ENCODE results near the gene GSG1L.
A peak's percentile ranks its signal among the peaks of the same experiment; 100 is the strongest.

GSG1L gene

DNA sequence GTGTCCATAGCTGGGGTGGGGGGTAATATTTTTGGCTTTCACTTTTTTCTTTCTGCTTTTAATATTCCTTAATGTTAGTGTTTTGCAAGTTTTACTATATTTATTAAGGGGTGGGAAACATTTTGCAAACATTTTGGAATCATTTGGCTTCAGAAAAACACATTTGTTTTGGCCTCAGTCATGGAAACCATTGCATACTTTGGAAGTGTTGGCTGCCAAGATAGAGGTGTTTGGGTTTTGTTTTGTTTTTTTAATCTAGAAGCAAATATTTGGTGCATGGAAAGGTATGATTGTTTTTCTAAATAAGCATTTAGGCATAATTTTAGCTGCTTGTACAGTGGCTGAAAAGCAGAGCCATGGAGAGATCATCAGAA, 270.3 kb downstream of the GSG1L start:
- TF ChIP-seq, protein P1, sequence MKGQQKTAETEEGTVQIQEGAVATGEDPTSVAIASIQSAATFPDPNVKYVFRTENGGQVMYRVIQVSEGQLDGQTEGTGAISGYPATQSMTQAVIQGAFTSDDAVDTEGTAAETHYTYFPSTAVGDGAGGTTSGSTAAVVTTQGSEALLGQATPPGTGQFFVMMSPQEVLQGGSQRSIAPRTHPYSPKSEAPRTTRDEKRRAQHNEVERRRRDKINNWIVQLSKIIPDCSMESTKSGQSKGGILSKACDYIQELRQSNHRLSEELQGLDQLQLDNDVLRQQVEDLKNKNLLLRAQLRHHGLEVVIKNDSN (IDR thresholded peaks at IDR 0.05) = no peak

DNA sequence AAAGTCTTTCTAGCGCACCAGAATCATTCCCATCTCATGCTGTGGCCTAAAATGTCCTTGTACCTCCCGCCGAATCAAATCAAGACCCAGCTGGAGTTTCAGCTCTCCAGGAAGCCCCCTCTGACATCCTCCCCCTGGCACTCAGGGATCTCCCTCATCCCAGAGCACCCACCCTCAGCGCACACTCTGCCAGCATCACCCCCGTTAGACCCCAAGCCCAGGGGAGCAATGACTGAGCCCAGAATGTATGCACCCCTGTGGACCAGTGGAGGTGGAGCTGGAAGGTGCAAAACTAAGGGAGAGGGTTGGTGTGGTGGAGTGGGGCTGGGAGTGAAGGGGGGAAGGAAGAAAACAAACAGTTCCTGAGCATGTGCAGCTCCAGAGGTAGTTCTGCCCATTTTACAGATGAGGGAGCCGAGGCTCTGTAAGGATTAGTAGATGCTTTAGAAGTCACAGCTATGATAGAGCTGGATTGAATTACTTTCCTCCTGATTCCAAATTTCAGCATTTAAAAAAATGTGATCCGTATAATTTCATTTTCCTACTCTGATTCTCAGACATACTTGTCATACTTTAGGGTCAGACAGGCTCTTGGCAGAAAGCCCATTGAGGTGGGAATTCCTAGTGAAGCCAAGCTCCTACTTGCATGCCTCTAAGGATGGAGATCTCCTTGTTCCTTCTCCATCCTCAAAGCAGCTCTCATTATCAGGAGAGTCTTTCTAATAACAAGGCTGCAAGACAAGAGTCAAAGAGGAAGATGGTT, 270.8 kb downstream of the GSG1L start:
- TF ChIP-seq EGR1 (IDR thresholded peaks at IDR 0.05) (no peak), EP300 (IDR thresholded peaks at IDR 0.05; ENCODE audit: borderline replicate concordance) (no peak), FOXM1 (IDR thresholded peaks at IDR 0.05; ENCODE audit: borderline replicate concordance, low read depth) (no peak), NFIC (IDR thresholded peaks at IDR 0.05) (peak; percentile 66), TCF12 (IDR thresholded peaks at IDR 0.05; ENCODE audit: low read depth) (no peak), YY1 (IDR thresholded peaks at IDR 0.05; ENCODE audit: low read depth) (no peak), TEAD4 (IDR thresholded peaks at IDR 0.05) (peak; percentile 50; the same call in 1 of the 2 replicates)

DNA sequence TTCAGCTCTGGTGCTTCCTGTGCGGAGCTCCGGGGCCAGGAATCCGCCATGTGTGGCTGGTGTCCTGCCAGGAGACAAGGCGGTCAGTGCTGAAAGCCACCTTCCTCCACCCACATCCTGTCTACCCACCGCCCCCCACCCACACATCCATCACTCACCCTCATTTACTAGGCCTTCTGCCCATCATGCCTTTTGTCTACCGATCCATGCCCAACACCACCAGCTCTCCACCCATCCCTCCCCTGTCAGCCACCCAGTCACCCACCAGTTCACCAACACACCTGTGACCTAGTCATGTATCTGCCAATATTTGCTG, 272.2 kb downstream of the GSG1L start:
- TF ChIP-seq EGR1 (IDR thresholded peaks at IDR 0.05) = peak; percentile 68
- peak; percentile 69; the same call in 1 of the 2 replicates for TF ChIP-seq EP300 (IDR thresholded peaks at IDR 0.05; ENCODE audit: borderline replicate concordance)
- TF ChIP-seq NFIC (IDR thresholded peaks at IDR 0.05) = no peak
- no peak for TF ChIP-seq TCF12 (IDR thresholded peaks at IDR 0.05; ENCODE audit: low read depth)
- TF ChIP-seq CEBPB (IDR thresholded peaks at IDR 0.05) = no peak
- TF ChIP-seq YY1 (IDR thresholded peaks at IDR 0.05; ENCODE audit: low read depth) = no peak
- TF ChIP-seq ZBTB7A (IDR thresholded peaks at IDR 0.05; ENCODE audit: low read depth) = no peak
- TF ChIP-seq, protein P2, sequence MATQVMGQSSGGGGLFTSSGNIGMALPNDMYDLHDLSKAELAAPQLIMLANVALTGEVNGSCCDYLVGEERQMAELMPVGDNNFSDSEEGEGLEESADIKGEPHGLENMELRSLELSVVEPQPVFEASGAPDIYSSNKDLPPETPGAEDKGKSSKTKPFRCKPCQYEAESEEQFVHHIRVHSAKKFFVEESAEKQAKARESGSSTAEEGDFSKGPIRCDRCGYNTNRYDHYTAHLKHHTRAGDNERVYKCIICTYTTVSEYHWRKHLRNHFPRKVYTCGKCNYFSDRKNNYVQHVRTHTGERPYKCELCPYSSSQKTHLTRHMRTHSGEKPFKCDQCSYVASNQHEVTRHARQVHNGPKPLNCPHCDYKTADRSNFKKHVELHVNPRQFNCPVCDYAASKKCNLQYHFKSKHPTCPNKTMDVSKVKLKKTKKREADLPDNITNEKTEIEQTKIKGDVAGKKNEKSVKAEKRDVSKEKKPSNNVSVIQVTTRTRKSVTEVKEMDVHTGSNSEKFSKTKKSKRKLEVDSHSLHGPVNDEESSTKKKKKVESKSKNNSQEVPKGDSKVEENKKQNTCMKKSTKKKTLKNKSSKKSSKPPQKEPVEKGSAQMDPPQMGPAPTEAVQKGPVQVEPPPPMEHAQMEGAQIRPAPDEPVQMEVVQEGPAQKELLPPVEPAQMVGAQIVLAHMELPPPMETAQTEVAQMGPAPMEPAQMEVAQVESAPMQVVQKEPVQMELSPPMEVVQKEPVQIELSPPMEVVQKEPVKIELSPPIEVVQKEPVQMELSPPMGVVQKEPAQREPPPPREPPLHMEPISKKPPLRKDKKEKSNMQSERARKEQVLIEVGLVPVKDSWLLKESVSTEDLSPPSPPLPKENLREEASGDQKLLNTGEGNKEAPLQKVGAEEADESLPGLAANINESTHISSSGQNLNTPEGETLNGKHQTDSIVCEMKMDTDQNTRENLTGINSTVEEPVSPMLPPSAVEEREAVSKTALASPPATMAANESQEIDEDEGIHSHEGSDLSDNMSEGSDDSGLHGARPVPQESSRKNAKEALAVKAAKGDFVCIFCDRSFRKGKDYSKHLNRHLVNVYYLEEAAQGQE (IDR thresholded peaks at IDR 0.05; ENCODE audit: low read depth) = no peak

DNA sequence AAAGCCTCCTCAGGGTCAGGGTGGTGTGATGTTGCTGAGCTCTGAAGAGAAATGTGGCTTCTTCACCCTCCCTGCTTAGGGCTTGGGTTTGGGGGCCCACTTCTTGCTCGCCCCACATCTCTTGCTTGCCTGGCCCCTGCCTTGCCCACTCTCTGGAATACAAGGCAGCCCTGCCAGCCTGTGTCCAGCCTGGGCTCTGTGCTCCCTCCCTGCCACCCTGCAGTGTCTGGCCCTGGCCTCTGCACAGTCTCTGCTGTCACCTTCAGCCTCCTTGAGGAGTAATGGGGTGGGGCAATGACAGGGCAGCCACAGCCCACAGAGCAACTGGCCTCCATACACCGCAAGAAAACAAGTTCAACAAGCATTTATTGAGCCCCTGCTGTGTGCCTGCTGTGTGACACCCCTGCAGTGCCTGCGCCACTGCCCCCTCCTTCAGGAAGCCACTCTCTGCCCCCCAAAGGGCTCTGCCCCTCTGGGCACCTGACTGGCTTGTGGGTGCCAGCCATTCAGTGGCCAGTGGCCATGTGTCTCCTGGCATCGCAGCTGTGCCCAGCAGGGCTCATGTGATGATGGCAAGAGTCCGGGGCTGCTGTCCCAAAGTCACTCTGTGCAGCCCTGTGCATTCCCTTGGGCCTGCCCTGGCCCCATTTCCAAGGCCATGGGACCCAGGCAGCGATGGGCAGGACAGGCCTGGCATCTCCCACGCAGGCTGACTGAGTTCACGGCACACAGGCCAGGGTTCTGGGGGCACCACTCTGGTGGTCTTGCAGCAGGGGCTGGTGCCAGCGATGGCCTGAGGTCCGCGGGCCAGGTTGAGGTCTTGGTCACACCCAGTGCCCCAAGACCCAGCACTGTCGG, 272.7 kb downstream of the GSG1L start:
- 0 out of 2 replicates have a peak, but pooled peaks have one; percentile 35 for TF ChIP-seq EP300 (IDR thresholded peaks at IDR 0.05; ENCODE audit: borderline replicate concordance)
- TF ChIP-seq NFIC (IDR thresholded peaks at IDR 0.05) = no peak
- no peak for TF ChIP-seq FOXM1 (IDR thresholded peaks at IDR 0.05; ENCODE audit: borderline replicate concordance, low read depth)
- TF ChIP-seq CREB1 (IDR thresholded peaks at IDR 0.05; ENCODE audit: low read depth) = no peak
- TF ChIP-seq, protein P1 (IDR thresholded peaks at IDR 0.05) = no peak
- TF ChIP-seq, protein P2 (IDR thresholded peaks at IDR 0.05; ENCODE audit: low read depth) = no peak
- TF ChIP-seq TCF12 (IDR thresholded peaks at IDR 0.05; ENCODE audit: low read depth) = peak; percentile 30; the same call in 1 of the 2 replicates
- no peak for TF ChIP-seq EGR1 (IDR thresholded peaks at IDR 0.05)
- TF ChIP-seq, protein P3, sequence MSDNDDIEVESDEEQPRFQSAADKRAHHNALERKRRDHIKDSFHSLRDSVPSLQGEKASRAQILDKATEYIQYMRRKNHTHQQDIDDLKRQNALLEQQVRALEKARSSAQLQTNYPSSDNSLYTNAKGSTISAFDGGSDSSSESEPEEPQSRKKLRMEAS (IDR thresholded peaks at IDR 0.05) = peak; percentile 23; the same call in 1 of the 2 replicates
- TF ChIP-seq ZBTB7A (IDR thresholded peaks at IDR 0.05; ENCODE audit: low read depth) = no peak

DNA sequence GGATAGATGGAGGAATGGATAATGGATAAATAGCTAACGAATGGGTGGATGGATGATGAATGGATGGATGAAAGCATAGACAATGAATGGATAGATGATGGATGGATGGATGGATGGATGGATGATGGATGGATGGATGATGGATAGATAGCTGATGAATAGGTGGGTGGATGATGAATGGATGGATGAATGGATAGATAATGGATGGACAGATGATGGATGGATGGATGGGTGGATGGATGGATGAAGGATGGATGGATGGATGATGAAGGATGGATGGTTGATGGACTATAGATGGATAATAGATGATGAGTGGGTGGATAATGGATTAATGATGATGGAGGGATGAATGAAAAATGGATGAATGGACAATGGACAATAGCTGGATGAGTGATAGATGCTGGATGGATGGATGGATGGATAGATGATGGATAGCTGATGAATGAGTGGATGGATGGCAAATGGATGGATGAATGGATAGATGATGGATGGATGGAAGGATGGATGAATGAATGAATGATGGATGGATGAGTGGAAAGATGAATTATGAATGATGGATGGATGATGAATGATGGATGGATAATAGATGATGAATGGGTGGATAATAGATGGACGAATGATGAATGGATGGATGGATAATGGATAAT, 273.8 kb downstream of the GSG1L start:
- TF ChIP-seq TEAD4 (IDR thresholded peaks at IDR 0.05) = no peak
- TF ChIP-seq TAF1 (IDR thresholded peaks at IDR 0.05; ENCODE audit: low read depth) = no peak
- no peak for TF ChIP-seq EGR1 (IDR thresholded peaks at IDR 0.05)
- no peak for TF ChIP-seq TCF12 (IDR thresholded peaks at IDR 0.05; ENCODE audit: low read depth)
- no peak for TF ChIP-seq RAD21 (IDR thresholded peaks at IDR 0.05; ENCODE audit: low read depth)
- TF ChIP-seq, protein P1 (IDR thresholded peaks at IDR 0.05) = no peak
- TF ChIP-seq, protein P2 (IDR thresholded peaks at IDR 0.05; ENCODE audit: low read depth) = no peak
- TF ChIP-seq CREB1 (IDR thresholded peaks at IDR 0.05; ENCODE audit: low read depth) = no peak
